Ascending aorta (tissue), 2 donors: Measurements from ENCODE around the gene LARGE1. TPM values are rescaled to one million over a fixed set of nuclear protein-coding genes. Genes with fewer than 3 reads are reported as not detected.

ENCODE experiments used
- DNase-seq, 2 donors: peaks; one replicate each; pipeline ENCODE4 v3.0.0-alpha.2; 2019; ENCODE audit warnings: low spot score in 2 of 2
- H3K27ac ChIP-seq, 2 donors: fragments of 200-600 bp; sonication (generic); one replicate each; pipeline ENCODE4 v1.5.1; 2016 to 2017; ENCODE audit warnings: mild to moderate bottlenecking in 1 of 2
- H3K27me3 ChIP-seq: fragments of 200-600 bp; sonication (generic); one replicate; pipeline ENCODE4 v1.5.1; 2017
- H3K36me3 ChIP-seq, 2 donors: fragments of 200-600 bp; sonication (generic); one replicate each; pipeline ENCODE4 v1.5.1; 2016
- H3K4me1 ChIP-seq, 2 donors: fragments of 200-600 bp; sonication (generic); one replicate each; pipeline ENCODE4 v1.5.1; 2016 to 2017; ENCODE audit warnings: mild to moderate bottlenecking in 1 of 2
- H3K4me3 ChIP-seq, 2 donors: fragments of 200-600 bp; sonication (generic); one replicate each; pipeline ENCODE4 v1.5.1; 2016 to 2017; ENCODE audit warnings: mild to moderate bottlenecking in 1 of 2
- H3K9me3 ChIP-seq, 2 donors: fragments of 200-600 bp; sonication (generic); one replicate each; pipeline ENCODE4 v1.5.1; 2016
- intact Hi-C: fragments of 100-400 bp; cut with DNase I; formaldehyde crosslinking; loops from one replicate; pipeline ENCODE4 v1.15.1; 2023
- total RNA-seq: library from RNA; depleted of rRNA; stranded (reverse); fragments of >200 nt; gene quantifications from one replicate; pipeline ENCODE4 v1.1.0, GENCODE V29; 2016
- TF ChIP-seq, protein P1 (sequence below), 3 experiments: fragments of 200-600 bp in 2 of 3; fragments of 450-650 bp in 1 of 3; sonication (generic) in 2 of 3; IDR thresholded peaks; one replicate each; pipeline ENCODE4 v1.5.1; 2016 to 2019; ENCODE audit warnings: antibody characterized with exemption in 3 of 3, mild to moderate bottlenecking in 1 of 3, moderate library complexity in 1 of 3

The LARGE1 gene
- total RNA-seq, 1 donor from 2014 or later, result 40.6 TPM

DNA sequence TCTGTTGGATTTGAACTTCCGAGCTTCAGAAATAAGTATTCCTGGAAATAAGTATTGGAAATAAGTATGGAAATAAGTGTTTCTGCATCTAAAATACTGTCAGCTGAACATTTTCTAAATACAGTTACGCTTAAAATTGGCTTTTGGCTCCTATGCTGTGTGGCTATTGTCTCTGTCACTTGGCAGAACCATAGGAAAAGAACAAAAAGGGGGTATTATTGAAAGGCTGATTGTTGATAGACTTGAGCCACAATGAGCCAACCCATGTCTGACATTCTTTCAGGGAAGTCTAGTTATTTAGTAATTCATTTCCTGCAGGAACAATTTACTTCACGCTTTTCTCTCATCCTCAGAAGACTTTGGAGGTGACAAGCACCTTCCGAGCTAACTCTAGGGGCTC is 32.5 kb upstream of the LARGE1 start:
- Histone ChIP-seq H3K36me3 (no peaks in the 10 kb centered on the region), H3K27ac (no peak overlapping the region), H3K4me1 (no peaks in the 10 kb centered on the region), H3K4me3 (no peak overlapping the region), H3K27me3 (no peaks in the 10 kb centered on the region), H3K9me3 (no peaks in the 10 kb centered on the region)
- intact Hi-C loops, result no loop called here
- TF ChIP-seq, protein P1, sequence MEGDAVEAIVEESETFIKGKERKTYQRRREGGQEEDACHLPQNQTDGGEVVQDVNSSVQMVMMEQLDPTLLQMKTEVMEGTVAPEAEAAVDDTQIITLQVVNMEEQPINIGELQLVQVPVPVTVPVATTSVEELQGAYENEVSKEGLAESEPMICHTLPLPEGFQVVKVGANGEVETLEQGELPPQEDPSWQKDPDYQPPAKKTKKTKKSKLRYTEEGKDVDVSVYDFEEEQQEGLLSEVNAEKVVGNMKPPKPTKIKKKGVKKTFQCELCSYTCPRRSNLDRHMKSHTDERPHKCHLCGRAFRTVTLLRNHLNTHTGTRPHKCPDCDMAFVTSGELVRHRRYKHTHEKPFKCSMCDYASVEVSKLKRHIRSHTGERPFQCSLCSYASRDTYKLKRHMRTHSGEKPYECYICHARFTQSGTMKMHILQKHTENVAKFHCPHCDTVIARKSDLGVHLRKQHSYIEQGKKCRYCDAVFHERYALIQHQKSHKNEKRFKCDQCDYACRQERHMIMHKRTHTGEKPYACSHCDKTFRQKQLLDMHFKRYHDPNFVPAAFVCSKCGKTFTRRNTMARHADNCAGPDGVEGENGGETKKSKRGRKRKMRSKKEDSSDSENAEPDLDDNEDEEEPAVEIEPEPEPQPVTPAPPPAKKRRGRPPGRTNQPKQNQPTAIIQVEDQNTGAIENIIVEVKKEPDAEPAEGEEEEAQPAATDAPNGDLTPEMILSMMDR (IDR thresholded peaks at IDR 0.05), result no peak
- DNase-seq, result no peak

DNA sequence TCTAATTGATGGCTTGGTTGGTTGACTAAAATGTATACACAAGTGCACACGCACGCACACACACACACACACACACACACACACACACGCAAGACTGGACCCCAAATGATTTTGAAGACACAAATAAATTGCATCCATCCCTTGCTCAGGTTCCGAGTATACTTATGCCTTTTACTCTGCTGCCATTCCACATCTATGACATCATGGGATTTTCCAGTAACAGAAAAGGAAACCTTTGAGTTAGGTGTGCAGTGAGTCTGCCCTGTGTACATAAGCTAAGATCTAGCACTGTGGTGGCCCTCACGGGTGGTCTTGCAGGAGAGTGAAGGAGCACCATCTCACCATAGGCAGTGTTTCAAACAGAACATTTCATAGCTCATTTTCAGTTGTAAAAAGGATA is 20.5 kb upstream of the LARGE1 start:
- Histone ChIP-seq H3K27ac (no peak overlapping the region), H3K4me3 (no peak overlapping the region), H3K36me3 (no peaks in the 10 kb centered on the region), H3K27me3 (no peaks in the 10 kb centered on the region), H3K4me1 (no peaks in the 10 kb centered on the region), H3K9me3 (no peaks in the 10 kb centered on the region)
- intact Hi-C loops, result no loop called here
- no peak for DNase-seq
- TF ChIP-seq, protein P1 (IDR thresholded peaks at IDR 0.05), result no peak

DNA sequence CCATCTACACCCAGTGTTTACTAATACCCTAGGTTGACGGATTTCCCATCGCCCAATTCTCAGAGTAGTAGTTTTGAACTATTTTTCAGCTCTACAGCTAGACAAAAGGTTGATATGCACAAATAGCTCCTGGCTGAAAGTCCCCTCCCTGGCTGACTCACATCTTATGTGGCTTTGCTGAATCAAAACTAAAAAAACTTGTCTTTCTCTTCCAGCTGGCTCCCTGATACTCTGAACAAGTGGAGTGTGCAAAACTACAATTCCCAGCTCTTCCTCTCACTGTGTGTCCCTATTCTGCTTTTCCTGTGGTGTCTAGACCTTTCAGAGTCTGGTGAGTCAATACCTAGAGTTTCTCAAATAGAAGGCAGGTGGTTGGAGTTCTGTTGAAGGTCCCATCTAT is 12.7 kb upstream of the LARGE1 start:
- intact Hi-C loops, result no loop called here
- Histone ChIP-seq H3K4me1 (no peaks in the 10 kb centered on the region), H3K36me3 (no peaks in the 10 kb centered on the region), H3K9me3 (no peaks in the 10 kb centered on the region), H3K4me3 (no peak overlapping the region), H3K27me3 (no peaks in the 10 kb centered on the region), H3K27ac (no peak overlapping the region)
- TF ChIP-seq, protein P1 (IDR thresholded peaks at IDR 0.05), result no peak
- no peak for DNase-seq

DNA sequence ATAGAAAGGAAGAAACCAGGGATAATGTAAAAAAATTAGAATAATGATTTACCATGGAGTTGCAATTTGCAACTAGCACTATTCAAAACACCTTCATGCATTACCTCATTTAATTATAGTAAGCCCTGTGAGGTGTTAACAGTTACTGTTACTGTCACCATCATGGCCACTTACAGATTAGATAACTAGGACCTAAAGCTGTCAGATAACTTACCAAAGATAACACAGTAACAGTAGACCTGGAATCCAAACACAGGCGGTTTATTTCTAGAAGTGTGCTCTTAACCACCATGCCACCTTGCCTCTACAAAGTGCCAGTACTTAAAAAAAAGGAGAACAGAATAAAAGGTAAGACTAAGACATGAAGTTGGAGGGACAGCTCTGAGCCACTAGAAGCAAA is 11.1 kb upstream of the LARGE1 start:
- no peaks in the 10 kb centered on the region for H3K9me3 ChIP-seq
- DNase-seq, result no peak
- intact Hi-C loops, result no loop called here
- no peaks in the 10 kb centered on the region for H3K4me1 ChIP-seq
- H3K36me3 ChIP-seq, result no peaks in the 10 kb centered on the region
- no peak overlapping the region for H3K27ac ChIP-seq
- TF ChIP-seq, protein P1 (IDR thresholded peaks at IDR 0.05), result no peak
- H3K4me3 ChIP-seq, result no peak overlapping the region
- no peaks in the 10 kb centered on the region for H3K27me3 ChIP-seq

DNA sequence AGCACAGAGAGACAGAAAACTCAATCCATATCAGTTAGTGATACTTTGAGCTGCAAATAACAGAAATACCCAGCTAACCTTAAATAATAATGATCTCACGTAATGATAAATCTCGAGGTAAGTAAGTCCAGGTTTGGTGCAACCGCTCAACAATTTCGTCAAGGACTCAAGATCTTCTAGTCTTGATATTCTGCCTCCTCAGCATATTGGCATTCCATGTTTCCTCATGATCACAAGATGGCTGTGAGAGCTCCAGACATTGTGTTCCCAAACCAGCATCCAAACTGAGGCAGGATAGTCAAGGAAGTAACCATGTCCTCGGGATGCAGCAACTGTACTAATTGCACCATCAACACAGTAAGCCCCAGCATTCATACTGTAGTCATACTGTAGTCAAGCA is 7.5 kb upstream of the LARGE1 start:
- no peaks in the 10 kb centered on the region for H3K27me3 ChIP-seq
- no peaks in the 10 kb centered on the region for H3K36me3 ChIP-seq
- DNase-seq, result no peak
- no peak overlapping the region for H3K4me3 ChIP-seq
- peaks cover 4 to 6% of the 10 kb centered on the region in 2 donors for H3K4me1 ChIP-seq
- TF ChIP-seq, protein P1 (IDR thresholded peaks at IDR 0.05), result no peak
- no peaks in the 10 kb centered on the region for H3K9me3 ChIP-seq
- intact Hi-C loops, result loop anchor here (10.0 kb wide), 2 partner anchors 413 to 1453 kb away; partner anchors contain the start of gene FBXO7
- H3K27ac ChIP-seq, result no peak overlapping the region

DNA sequence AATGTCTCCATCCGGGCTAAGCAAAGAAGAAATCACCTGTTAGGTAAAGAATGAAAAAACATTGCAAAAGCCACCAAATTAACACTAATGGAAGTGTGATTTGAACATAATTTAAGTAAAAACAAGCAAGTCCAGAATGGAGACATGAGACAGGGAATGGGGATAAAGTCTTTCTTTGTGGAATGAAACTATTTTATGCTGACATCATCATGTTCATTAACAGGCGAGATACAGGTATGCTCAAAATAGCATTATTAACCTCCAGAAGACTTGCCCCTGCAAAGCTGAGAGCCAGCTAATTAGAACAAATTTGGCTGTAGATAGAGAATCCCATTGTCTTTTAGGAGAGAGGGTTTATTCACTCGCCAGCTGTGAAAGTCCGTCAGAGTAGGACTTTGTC is 4.9 kb upstream of the LARGE1 start:
- H3K27ac ChIP-seq, result no peak overlapping the region
- H3K4me3 ChIP-seq, result no peak overlapping the region
- intact Hi-C loops, result loop anchor here (10.0 kb wide), 2 partner anchors 410 to 1450 kb away; partner anchors contain the start of gene FBXO7
- peaks cover 5 to 10% of the 10 kb centered on the region in 2 donors for H3K4me1 ChIP-seq
- TF ChIP-seq, protein P1 (IDR thresholded peaks at IDR 0.05), result no peak
- no peak for DNase-seq
- H3K9me3 ChIP-seq, result no peaks in the 10 kb centered on the region
- H3K36me3 ChIP-seq, result no peaks in the 10 kb centered on the region
- no peaks in the 10 kb centered on the region for H3K27me3 ChIP-seq
